Endothelial cell of umbilical vein (primary cell): ENCODE data around the gene PITPNB. TPM values are rescaled to one million over a fixed set of nuclear protein-coding genes. Genes with fewer than 3 reads are reported as not detected.

Source experiments
- BruUV-seq: library from RNA; stranded (reverse); fragments of 400-500 nt; replicated peaks from 2 replicates; lab custom pipeline; 2021; lab: Mats Ljungman, UMichigan
- CTCF ChIA-PET: fragments of 300-600, 350-600 bp; sonication (Branson Sonifier 250); formaldehyde crosslinking; loops from one replicate; lab custom pipeline; 2021; ENCODE audit warnings: antibody characterized with exemption, inconsistent platforms; lab: Charles Lee
- POLR2A ChIA-PET: fragments of 300-600, 350-600 bp; sonication (Branson Sonifier 250); formaldehyde crosslinking; loops from one replicate; lab custom pipeline; 2021; ENCODE audit warnings: antibody characterized with exemption, inconsistent platforms; lab: Charles Lee
- DNase-seq: peaks from one replicate; pipeline ENCODE4 v3.0.0-alpha.2; 2011; ENCODE audit warnings: low read depth, low spot score
- FAIRE-seq: peaks from 2 replicates; lab custom pipeline; 2011; peaks lifted over from hg19 to GRCh38; lab: Jason Lieb, UNC
- H2AFZ ChIP-seq: 2 replicates; pipeline ENCODE4 v1.6.0; 2012; ENCODE audit warnings: low read depth, low read length, control low read depth, inconsistent platforms
- H3K27ac ChIP-seq: 2 replicates; pipeline ENCODE4 v1.5.1; 2011; ENCODE audit warnings: low read depth, mild to moderate bottlenecking, control low read depth, low read length, moderate library complexity; ENCODE audit not compliant: insufficient read depth
- H3K27me3 ChIP-seq, 2 experiments: 2 replicates each; pipeline versions ENCODE4 v1.6.0 to v1.6.1; 2011; ENCODE audit warnings: low read length in 2 of 2, mixed read lengths in 1 of 2; ENCODE audit not compliant: control insufficient read depth in 2 of 2, insufficient read depth in 2 of 2
- H3K36me3 ChIP-seq, 2 experiments: 2 replicates in 1 of 2; 3 replicates in 1 of 2; pipeline ENCODE4 v1.5.1; 2011; ENCODE audit warnings: low read length in 2 of 2, mild to moderate bottlenecking in 1 of 2, moderate library complexity in 1 of 2; ENCODE audit not compliant: control insufficient read depth in 2 of 2, insufficient read depth in 2 of 2; ENCODE audit errors: extremely low read depth in 1 of 2
- H3K4me1 ChIP-seq: 3 replicates; pipeline ENCODE4 v1.5.1; 2011; ENCODE audit warnings: mild to moderate bottlenecking, low read length; ENCODE audit not compliant: control insufficient read depth, insufficient read depth; ENCODE audit errors: extremely low read depth
- H3K4me2 ChIP-seq: 2 replicates; pipeline ENCODE4 v1.6.1; 2011; ENCODE audit warnings: low read length, control low read depth, mixed read lengths; ENCODE audit not compliant: insufficient read depth
- H3K4me3 ChIP-seq, 3 experiments: fragments of 200-600 bp in 1 of 3; sonication (generic), shearing (Covaris generic) in 1 of 3; replicated peaks in 1 of 3; 2 replicates each; pipeline ENCODE4 v1.5.1; 2011 to 2016; ENCODE audit warnings: control low read depth in 3 of 3, low read length in 3 of 3, mild to moderate bottlenecking in 2 of 3, inconsistent platforms in 1 of 3, low read depth in 1 of 3, moderate library complexity in 1 of 3; ENCODE audit not compliant: insufficient read depth in 1 of 3
- H3K79me2 ChIP-seq: 2 replicates; pipeline ENCODE4 v1.6.0; 2012; ENCODE audit warnings: low read length, inconsistent platforms; ENCODE audit not compliant: control insufficient read depth, insufficient read depth
- H3K9ac ChIP-seq: replicated peaks from 2 replicates; pipeline ENCODE3; 2011; ENCODE audit warnings: low read length, control low read depth; ENCODE audit not compliant: insufficient read depth; ENCODE audit errors: extremely low read depth
- H3K9me1 ChIP-seq: replicated peaks from 3 replicates; pipeline ENCODE4 v1.6.0; 2011; ENCODE audit warnings: mild to moderate bottlenecking, low read length; ENCODE audit not compliant: control insufficient read depth, insufficient read depth; ENCODE audit errors: extremely low read depth
- H3K9me3 ChIP-seq: replicated peaks from 2 replicates; pipeline ENCODE4 v1.5.1; 2012; ENCODE audit warnings: low read length, inconsistent platforms; ENCODE audit not compliant: control insufficient read depth, insufficient read depth
- H4K20me1 ChIP-seq: replicated peaks from 2 replicates; pipeline ENCODE3; 2011; ENCODE audit warnings: mild to moderate bottlenecking, low read length; ENCODE audit not compliant: control insufficient read depth, insufficient read depth; ENCODE audit errors: extremely low read depth
- CTCF ChIP-seq, 2 donors: IDR thresholded peaks; 1 replicate in 1 of 2; 2 replicates in 1 of 2; pipeline ENCODE4 v1.5.1; 2011; ENCODE audit warnings: low read length in 2 of 2, mild to moderate bottlenecking in 2 of 2, moderate library complexity in 2 of 2, control low read depth in 1 of 2, inconsistent platforms in 1 of 2, low read depth in 1 of 2; ENCODE audit not compliant: insufficient read depth in 1 of 2; ENCODE audit errors: extremely low read depth in 1 of 2
- EZH2 ChIP-seq: IDR thresholded peaks from 2 replicates; pipeline ENCODE4 v1.6.1; 2012; ENCODE audit warnings: borderline replicate concordance, low read depth, mild to moderate bottlenecking, moderate library complexity, low read length, inconsistent platforms; ENCODE audit not compliant: severe bottlenecking
- FOS ChIP-seq: IDR thresholded peaks from 2 replicates; pipeline ENCODE4 v1.6.1; 2011; ENCODE audit warnings: mild to moderate bottlenecking, low read length, moderate library complexity, borderline replicate concordance; ENCODE audit not compliant: insufficient read depth
- GATA2 ChIP-seq: IDR thresholded peaks from 2 replicates; pipeline ENCODE4 v1.7.0; 2011; ENCODE audit warnings: low read depth, mild to moderate bottlenecking, moderate library complexity, mixed read lengths, low read length; ENCODE audit not compliant: insufficient read length, insufficient read depth
- JUN ChIP-seq: IDR thresholded peaks from 2 replicates; pipeline ENCODE4 v1.6.1; 2011; ENCODE audit warnings: borderline replicate concordance, low read depth; ENCODE audit not compliant: insufficient read length, insufficient read depth
- MYC ChIP-seq: IDR thresholded peaks from one replicate; pipeline ENCODE4 v1.6.1; 2011; ENCODE audit warnings: mild to moderate bottlenecking, low read depth, low read length
- POLR2A ChIP-seq: IDR thresholded peaks from 2 replicates; pipeline ENCODE4 v1.6.1; 2012; ENCODE audit warnings: low read depth, mild to moderate bottlenecking, control low read depth, low read length
- POLR2AphosphoS5 ChIP-seq: IDR thresholded peaks from 2 replicates; pipeline ENCODE4 v1.6.1; 2012; ENCODE audit warnings: low read depth, mild to moderate bottlenecking, control low read depth, low read length, moderate library complexity; ENCODE audit not compliant: insufficient read depth
- dilution Hi-C: fragments of 300-500 bp; cut with MboI; formaldehyde crosslinking; loops from one replicate; pipeline ENCODE4 v1.15.0; 2019; ENCODE audit warnings: low sequenced_read_pairs; ENCODE audit not compliant: extremely low pct_ligation_motif_present
- intact Hi-C: fragments of 100-400 bp; cut with micrococcal nuclease; formaldehyde crosslinking; loops from one replicate; pipeline ENCODE4 v1.10.0; 2022
- polyA plus RNA-seq, 4 experiments: library from polyadenylated mRNA; depleted of rRNA in 3 of 4; stranded (reverse) in 3 of 4; unstranded in 1 of 4; fragments of >200 nt; gene quantifications; 2 replicates each; pipeline versions ENCODE4 v1.2.1 to v1.2.3, GENCODE V29; 2011 to 2012; ENCODE audit warnings: missing spikeins in 1 of 4
- total RNA-seq: library from RNA; stranded (reverse); gene quantifications from 2 replicates; pipeline ENCODE4 v1.2.3, GENCODE V29; 2021
- TF ChIP-seq, protein P1 (sequence below): IDR thresholded peaks from 2 replicates; pipeline ENCODE4 v1.6.1; 2011; ENCODE audit not compliant: insufficient read depth, insufficient read length

The PITPNB gene
- total and polyA plus RNA-seq, 2 donors (not counting 3 experiments of a cell fraction or from before 2014, with no cell fraction given), result 29.7 to 108 TPM

GRCh38 chr22:27912101-27912500 is 7.0 kb downstream of the PITPNB start:
- Histone ChIP-seq H3K9ac (no peak overlapping the region), H3K4me3 (no peak overlapping the region), H2AFZ (no peak overlapping the region), H3K9me1 (no peaks in the 10 kb centered on the region), H4K20me1 (peaks cover 12% of the 10 kb centered on the region), H3K27ac (no peak overlapping the region), H3K9me3 (no peaks in the 10 kb centered on the region), H3K4me1 (peaks cover 25% of the 10 kb centered on the region), H3K36me3 (peaks cover 1 to 17% of the 10 kb centered on the region in 2 experiments), H3K27me3 (no peaks in the 10 kb centered on the region), H3K4me2 (no peak overlapping the region), H3K79me2 (peaks cover 96% of the 10 kb centered on the region)
- BruUV-seq, result no TSS peak
- FAIRE-seq (no peak), DNase-seq (no peak)
- TF ChIP-seq, protein P1, sequence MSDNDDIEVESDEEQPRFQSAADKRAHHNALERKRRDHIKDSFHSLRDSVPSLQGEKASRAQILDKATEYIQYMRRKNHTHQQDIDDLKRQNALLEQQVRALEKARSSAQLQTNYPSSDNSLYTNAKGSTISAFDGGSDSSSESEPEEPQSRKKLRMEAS, result no peak
- TF ChIP-seq MYC, result no peak
- TF ChIP-seq POLR2AphosphoS5, result no peak
- no peak for TF ChIP-seq EZH2
- no peak for TF ChIP-seq JUN
- TF ChIP-seq POLR2A, result no peak
- TF ChIP-seq GATA2, result no peak
- TF ChIP-seq FOS, result no peak
- TF ChIP-seq CTCF (IDR thresholded peaks at IDR 0.05; ENCODE audit: extremely low read depth in 1 of 2, insufficient read depth in 1 of 2, low read depth in 1 of 2, low read length in 2 of 2), result no peak
- dilution Hi-C loops, result no loop called here
- intact Hi-C loops, result no loop called here
- ChIA-PET CTCF (interaction anchor here (1.2 to 3.4 kb wide), 3 partner anchors 25 to 108 kb away, joined by 3 to 21 read pairs (median 5); no protein-coding TSS in a partner anchor), POLR2A (no interaction called here)
